IMR-90 (cell line): ENCODE measurements around the gene UGT1A7. TPM values are rescaled to one million over a fixed set of nuclear protein-coding genes. Genes with fewer than 3 reads are reported as not detected.

Experiments used
- ATAC-seq: fragments of 200-7000 bp; cut with Tn5 transposase; 2 replicates; pipeline ENCODE4 v1.9.1; 2020; ENCODE audit warnings: low read depth, mild to moderate bottlenecking, moderate library complexity
- BruUV-seq: library from RNA; stranded (reverse); fragments of 400-500 nt; replicated peaks from 2 replicates; lab custom pipeline; 2021; lab: Mats Ljungman, UMichigan
- CTCF ChIA-PET: fragments of 300-600 bp; formaldehyde crosslinking; extraction: SDS; loops from one replicate; lab custom pipeline; 2021; ENCODE audit warnings: antibody characterized with exemption; lab: Yijun Ruan, JAX
- POLR2A ChIA-PET: fragments of 300-600 bp; sonication (Branson Sonifier 250); formaldehyde crosslinking; loops from one replicate; lab custom pipeline; 2022; ENCODE audit warnings: antibody characterized with exemption; ENCODE audit not compliant: unreplicated experiment; lab: Charles Lee
- DNase-seq: peaks from one replicate; pipeline ENCODE4 v3.0.0; 2013
- H2AFZ ChIP-seq: replicated peaks from 2 replicates; pipeline ENCODE3; 2013; ENCODE audit warnings: low read length, mild to moderate bottlenecking; ENCODE audit not compliant: poor library complexity
- H2AK5ac ChIP-seq: 2 replicates; pipeline ENCODE4 v1.6.1; 2013; ENCODE audit warnings: low read depth, low read length, inconsistent platforms
- H2AK9ac ChIP-seq: replicated peaks from 2 replicates; pipeline ENCODE3; 2013; ENCODE audit warnings: mild to moderate bottlenecking, low read depth, low read length, moderate library complexity; ENCODE audit not compliant: poor library complexity
- H2BK120ac ChIP-seq: 2 replicates; pipeline ENCODE4 v1.6.1; 2013; ENCODE audit warnings: low read depth, low read length, inconsistent platforms
- H2BK15ac ChIP-seq: 3 replicates; pipeline ENCODE4 v1.6.1; 2013; ENCODE audit warnings: low read depth, low read length, inconsistent platforms
- H2BK20ac ChIP-seq: 2 replicates; pipeline ENCODE4 v1.6.1; 2013; ENCODE audit warnings: low read depth, mild to moderate bottlenecking, inconsistent platforms, low read length, moderate library complexity
- H2BK5ac ChIP-seq: 2 replicates; pipeline ENCODE4 v1.6.1; 2013; ENCODE audit warnings: mild to moderate bottlenecking, low read depth, low read length, inconsistent platforms; ENCODE audit not compliant: poor library complexity, severe bottlenecking
- H3K14ac ChIP-seq: replicated peaks from 2 replicates; pipeline ENCODE4 v1.6.1; 2013; ENCODE audit warnings: low read depth, low read length, inconsistent platforms
- H3K18ac ChIP-seq: 2 replicates; pipeline ENCODE4 v1.6.1; 2013; ENCODE audit warnings: low read depth, low read length, control low read depth
- H3K23ac ChIP-seq: 2 replicates; pipeline ENCODE4 v1.6.1; 2013; ENCODE audit warnings: low read depth, low read length, inconsistent platforms
- H3K27ac ChIP-seq: 2 replicates; pipeline ENCODE4 v1.5.1; 2013; ENCODE audit warnings: mild to moderate bottlenecking, control low read depth, low read length; ENCODE audit not compliant: insufficient read depth
- H3K27me3 ChIP-seq: 2 replicates; pipeline ENCODE4 v1.6.1; 2013; ENCODE audit warnings: low read length; ENCODE audit not compliant: control insufficient read depth, insufficient read depth
- H3K36me3 ChIP-seq: 2 replicates; pipeline ENCODE4 v1.6.1; 2013; ENCODE audit warnings: low read length, mixed read lengths; ENCODE audit not compliant: control insufficient read depth, insufficient read depth
- H3K4ac ChIP-seq: 2 replicates; pipeline ENCODE4 v1.6.1; 2013; ENCODE audit warnings: low read depth, low read length, inconsistent platforms
- H3K4me1 ChIP-seq: 2 replicates; pipeline ENCODE4 v1.6.1; 2013; ENCODE audit warnings: low read length, mixed read lengths; ENCODE audit not compliant: control insufficient read depth, insufficient read depth
- H3K4me2 ChIP-seq: 2 replicates; pipeline ENCODE4 v1.6.1; 2013; ENCODE audit warnings: low read depth, mild to moderate bottlenecking, control low read depth, low read length, moderate library complexity
- H3K4me3 ChIP-seq: 2 replicates; pipeline ENCODE4 v1.5.1; 2013; ENCODE audit warnings: low read depth, mild to moderate bottlenecking, control low read depth, low read length, moderate library complexity; ENCODE audit not compliant: insufficient read depth
- H3K56ac ChIP-seq: 2 replicates; pipeline ENCODE4 v1.6.1; 2013; ENCODE audit warnings: low read length, inconsistent platforms; ENCODE audit not compliant: insufficient read depth; ENCODE audit errors: extremely low read depth
- H3K79me1 ChIP-seq, 2 experiments: 2 replicates each; pipeline ENCODE4 v1.6.1; 2013; ENCODE audit warnings: low read length in 2 of 2, inconsistent platforms in 1 of 2, low read depth in 1 of 2
- H3K9ac ChIP-seq: 2 replicates; pipeline ENCODE4 v1.6.1; 2013; ENCODE audit warnings: low read depth, low read length, control low read depth
- H3K9me1 ChIP-seq: 2 replicates; pipeline ENCODE4 v1.6.1; 2013; ENCODE audit warnings: low read length, inconsistent platforms; ENCODE audit not compliant: insufficient read depth
- H3K9me3 ChIP-seq: 2 replicates; pipeline ENCODE4 v1.6.1; 2013; ENCODE audit warnings: low read length; ENCODE audit not compliant: control insufficient read depth, insufficient read depth
- H4K20me1 ChIP-seq: 2 replicates; pipeline ENCODE4 v1.6.1; 2013; ENCODE audit warnings: low read length, inconsistent platforms; ENCODE audit not compliant: insufficient read depth
- H4K5ac ChIP-seq: 2 replicates; pipeline ENCODE4 v1.6.1; 2013; ENCODE audit warnings: mild to moderate bottlenecking, low read depth, low read length, control low read depth
- H4K8ac ChIP-seq, 2 experiments: 2 replicates each; pipeline ENCODE4 v1.6.1; 2013; ENCODE audit warnings: low read depth in 2 of 2, low read length in 2 of 2, control low read depth in 1 of 2, inconsistent platforms in 1 of 2
- H4K91ac ChIP-seq: 2 replicates; pipeline ENCODE4 v1.6.1; 2013; ENCODE audit warnings: low read depth, low read length, inconsistent platforms; ENCODE audit not compliant: insufficient read depth
- CHD1 ChIP-seq: IDR thresholded peaks from 2 replicates; pipeline ENCODE4 v1.6.1; 2012; ENCODE audit warnings: low read depth, low read length, improper control_type of control experiment
- CTCF ChIP-seq: conservative IDR thresholded peaks from 2 replicates; pipeline ENCODE4 v1.5.1; 2012; ENCODE audit warnings: mild to moderate bottlenecking, low read depth, low read length, improper control_type of control experiment
- ELK1 ChIP-seq: fragments of 150-350 bp; IDR thresholded peaks from 2 replicates; pipeline ENCODE4 v1.6.1; 2016; ENCODE audit warnings: low read depth, mild to moderate bottlenecking, low read length, moderate library complexity, borderline replicate concordance
- FOS ChIP-seq: fragments of 150-350 bp; IDR thresholded peaks from 2 replicates; pipeline ENCODE4 v1.6.1; 2016; ENCODE audit warnings: low read depth, low read length
- MAFK ChIP-seq: IDR thresholded peaks from 2 replicates; pipeline ENCODE4 v1.6.1; 2012; ENCODE audit warnings: low read depth, low read length, improper control_type of control experiment
- NFE2L2 ChIP-seq: fragments of 150-350 bp; IDR thresholded peaks from 2 replicates; pipeline ENCODE4 v1.6.1; 2016; ENCODE audit warnings: low read depth, mild to moderate bottlenecking, low read length
- POLR2A ChIP-seq: IDR thresholded peaks from 2 replicates; pipeline ENCODE4 v1.6.1; 2012; ENCODE audit warnings: mild to moderate bottlenecking, low read depth, low read length
- RAD21 ChIP-seq: IDR thresholded peaks from 2 replicates; pipeline ENCODE4 v1.6.1; 2012; ENCODE audit warnings: low read length, improper control_type of control experiment
- RCOR1 ChIP-seq: IDR thresholded peaks from 2 replicates; pipeline ENCODE4 v1.6.1; 2012; ENCODE audit warnings: mild to moderate bottlenecking, low read length, improper control_type of control experiment; ENCODE audit not compliant: insufficient replicate concordance
- RFX5 ChIP-seq: IDR thresholded peaks from 2 replicates; pipeline ENCODE4 v1.8.0; 2012; ENCODE audit warnings: low read depth, mild to moderate bottlenecking, low read length, moderate library complexity
- WGBS, 2 experiments: methylation state at CpG; one replicate each; pipeline versions ENCODE4 v1.1.5 to v1.1.7; 2013; ENCODE audit warnings: missing lambda C conversion rate in 2 of 2; ENCODE audit not compliant: insufficient read length in 1 of 2; ENCODE audit errors: extremely low coverage in 2 of 2; 5-methylcytosine and 5-hydroxymethylcytosine counted together
- dilution Hi-C: fragments of 300-500 bp; cut with HindIII; formaldehyde crosslinking; loops from one replicate; pipeline ENCODE4 v1.14.3; 2018; ENCODE audit warnings: low sequenced_read_pairs; ENCODE audit not compliant: unreplicated experiment
- in situ Hi-C: fragments of 300-500 bp; cut with MboI; formaldehyde crosslinking; loops from 3 replicates; pipeline ENCODE4 v1.14.3; 2019; ENCODE audit warnings: low sequenced_read_pairs, inconsistent platforms, mixed read lengths
- intact Hi-C: fragments of 100-400 bp; cut with micrococcal nuclease; formaldehyde crosslinking; loops from 2 replicates; pipeline ENCODE4 v1.10.0; 2022
- polyA plus RNA-seq, 3 experiments: library from polyadenylated mRNA; depleted of rRNA; stranded (reverse); fragments of >200 nt; gene quantifications; 2 replicates each; pipeline ENCODE4 v1.2.3, GENCODE V29; 2012; ENCODE audit warnings: low replicate concordance in 1 of 3
- total RNA-seq: library from RNA; depleted of rRNA; stranded (reverse); fragments of >200 nt; gene quantifications from 2 replicates; pipeline ENCODE4 v1.2.3, GENCODE V29; 2012

The UGT1A7 gene
- total and polyA plus RNA-seq, 2 of the 4 experiments (the other 2 are of a cell fraction), result not detected

GRCh38 chr2:233773854-233774253, 92.2 kb downstream of the UGT1A7 start:
- H3K14ac ChIP-seq, result no peak overlapping the region
- no peaks in the 10 kb centered on the region for H3K79me1 ChIP-seq
- in situ Hi-C loops, result no loop called here
- H4K91ac ChIP-seq, result no peak overlapping the region
- H3K4me1 ChIP-seq, result no peaks in the 10 kb centered on the region
- no peak overlapping the region for H3K4me3 ChIP-seq
- H2BK20ac ChIP-seq, result no peak overlapping the region
- H2AK5ac ChIP-seq, result no peak overlapping the region
- POLR2A ChIA-PET, result no interaction called here
- H2BK5ac ChIP-seq, result no peak overlapping the region
- H3K9me3 ChIP-seq, result peaks cover 3% of the 10 kb centered on the region; the same call in 1 of the 2 replicates
- H4K5ac ChIP-seq, result no peak overlapping the region
- H2AK9ac ChIP-seq, result no peak overlapping the region
- ATAC-seq (no peak), DNase-seq (no peak)
- no peaks in the 10 kb centered on the region for H4K20me1 ChIP-seq
- H2BK120ac ChIP-seq, result no peak overlapping the region
- H4K8ac ChIP-seq, result no peak overlapping the region
- H3K27me3 ChIP-seq, result no peaks in the 10 kb centered on the region
- no peak overlapping the region for H3K56ac ChIP-seq
- no peak overlapping the region for H3K18ac ChIP-seq
- no TSS peak for BruUV-seq
- no peak overlapping the region for H2AFZ ChIP-seq
- no peak overlapping the region for H3K4ac ChIP-seq
- dilution Hi-C loops, result no loop called here
- no peak overlapping the region for H2BK15ac ChIP-seq
- WGBS, 2 experiments, result no CpG with 5 or more reads among the region's 5 CpGs
- CTCF ChIA-PET, result no interaction called here
- no peak overlapping the region for H3K27ac ChIP-seq
- H3K36me3 ChIP-seq, result no peaks in the 10 kb centered on the region
- H3K9me1 ChIP-seq, result no peaks in the 10 kb centered on the region
- intact Hi-C loops, result no loop called here
- no peak overlapping the region for H3K23ac ChIP-seq
- H3K4me2 ChIP-seq, result no peak overlapping the region
- H3K9ac ChIP-seq, result no peak overlapping the region
- TF ChIP-seq CTCF, result no peak
- TF ChIP-seq CHD1, result no peak
- TF ChIP-seq RFX5, result no peak
- TF ChIP-seq NFE2L2, result no peak
- no peak for TF ChIP-seq ELK1
- TF ChIP-seq MAFK, result no peak
- TF ChIP-seq FOS, result no peak
- no peak for TF ChIP-seq RCOR1
- TF ChIP-seq RAD21, result no peak
- TF ChIP-seq POLR2A, result no peak
